GM12864 (cell line): ENCODE results near the gene HGF.

Source experiments
- DNase-seq: peaks from one replicate; pipeline ENCODE4 v3.0.0-alpha.2; 2011; ENCODE audit warnings: low read depth
- H3K4me3 ChIP-seq: 2 replicates; pipeline ENCODE4 v1.5.1; 2011; ENCODE audit warnings: mild to moderate bottlenecking, low read depth, low read length, control low read depth
- TF ChIP-seq, protein P1 (sequence below): IDR thresholded peaks from 2 replicates; pipeline ENCODE4 v1.5.1; 2011; ENCODE audit warnings: low read depth, mild to moderate bottlenecking, moderate library complexity, low read length, control low read depth, inconsistent platforms; ENCODE audit errors: missing control alignments

Gene HGF

DNA sequence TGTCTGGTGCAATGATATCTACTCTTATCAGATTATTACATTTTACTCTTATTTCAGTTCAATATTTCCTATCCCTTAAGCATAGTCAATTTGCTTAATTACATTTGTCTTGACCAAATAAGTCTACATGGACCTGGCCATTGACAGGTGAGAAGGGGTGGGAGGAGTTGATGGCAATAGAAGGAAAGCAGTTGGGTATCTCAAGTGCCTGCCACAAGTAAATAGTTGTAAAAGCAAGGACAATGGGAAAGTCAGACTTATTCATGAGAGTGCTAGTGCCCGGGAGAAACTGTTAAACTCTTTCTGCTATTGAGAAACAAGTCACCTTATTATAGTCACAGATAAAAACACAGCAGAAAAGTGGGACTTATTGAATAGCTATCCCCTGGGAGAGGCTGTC, 32.4 kb upstream of the HGF start:
- TF ChIP-seq, protein P1, sequence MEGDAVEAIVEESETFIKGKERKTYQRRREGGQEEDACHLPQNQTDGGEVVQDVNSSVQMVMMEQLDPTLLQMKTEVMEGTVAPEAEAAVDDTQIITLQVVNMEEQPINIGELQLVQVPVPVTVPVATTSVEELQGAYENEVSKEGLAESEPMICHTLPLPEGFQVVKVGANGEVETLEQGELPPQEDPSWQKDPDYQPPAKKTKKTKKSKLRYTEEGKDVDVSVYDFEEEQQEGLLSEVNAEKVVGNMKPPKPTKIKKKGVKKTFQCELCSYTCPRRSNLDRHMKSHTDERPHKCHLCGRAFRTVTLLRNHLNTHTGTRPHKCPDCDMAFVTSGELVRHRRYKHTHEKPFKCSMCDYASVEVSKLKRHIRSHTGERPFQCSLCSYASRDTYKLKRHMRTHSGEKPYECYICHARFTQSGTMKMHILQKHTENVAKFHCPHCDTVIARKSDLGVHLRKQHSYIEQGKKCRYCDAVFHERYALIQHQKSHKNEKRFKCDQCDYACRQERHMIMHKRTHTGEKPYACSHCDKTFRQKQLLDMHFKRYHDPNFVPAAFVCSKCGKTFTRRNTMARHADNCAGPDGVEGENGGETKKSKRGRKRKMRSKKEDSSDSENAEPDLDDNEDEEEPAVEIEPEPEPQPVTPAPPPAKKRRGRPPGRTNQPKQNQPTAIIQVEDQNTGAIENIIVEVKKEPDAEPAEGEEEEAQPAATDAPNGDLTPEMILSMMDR, result no peak
- DNase-seq, result no peak
- H3K4me3 ChIP-seq, result no peak overlapping the region

DNA sequence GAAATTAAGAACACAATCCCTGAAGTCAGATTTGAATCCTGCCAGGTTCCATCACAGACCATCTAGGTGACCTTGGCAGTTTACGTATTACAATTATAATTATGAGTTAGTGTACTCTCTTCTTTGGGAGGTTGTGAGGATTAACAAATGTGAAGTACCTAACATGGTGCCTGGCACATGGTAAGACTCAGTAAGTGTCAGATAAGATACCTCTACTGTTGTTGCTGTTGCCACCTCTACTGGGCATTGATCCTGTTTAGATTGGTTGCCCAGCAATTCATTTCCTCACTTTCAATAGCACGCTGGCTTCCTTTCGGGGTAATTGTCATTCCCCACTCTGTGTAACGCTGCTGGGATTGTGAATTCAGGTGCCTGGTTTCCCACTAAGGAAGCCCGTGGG, 31.7 kb upstream of the HGF start:
- no peak overlapping the region for H3K4me3 ChIP-seq
- DNase-seq, result no peak
- TF ChIP-seq, protein P1, result no peak

DNA sequence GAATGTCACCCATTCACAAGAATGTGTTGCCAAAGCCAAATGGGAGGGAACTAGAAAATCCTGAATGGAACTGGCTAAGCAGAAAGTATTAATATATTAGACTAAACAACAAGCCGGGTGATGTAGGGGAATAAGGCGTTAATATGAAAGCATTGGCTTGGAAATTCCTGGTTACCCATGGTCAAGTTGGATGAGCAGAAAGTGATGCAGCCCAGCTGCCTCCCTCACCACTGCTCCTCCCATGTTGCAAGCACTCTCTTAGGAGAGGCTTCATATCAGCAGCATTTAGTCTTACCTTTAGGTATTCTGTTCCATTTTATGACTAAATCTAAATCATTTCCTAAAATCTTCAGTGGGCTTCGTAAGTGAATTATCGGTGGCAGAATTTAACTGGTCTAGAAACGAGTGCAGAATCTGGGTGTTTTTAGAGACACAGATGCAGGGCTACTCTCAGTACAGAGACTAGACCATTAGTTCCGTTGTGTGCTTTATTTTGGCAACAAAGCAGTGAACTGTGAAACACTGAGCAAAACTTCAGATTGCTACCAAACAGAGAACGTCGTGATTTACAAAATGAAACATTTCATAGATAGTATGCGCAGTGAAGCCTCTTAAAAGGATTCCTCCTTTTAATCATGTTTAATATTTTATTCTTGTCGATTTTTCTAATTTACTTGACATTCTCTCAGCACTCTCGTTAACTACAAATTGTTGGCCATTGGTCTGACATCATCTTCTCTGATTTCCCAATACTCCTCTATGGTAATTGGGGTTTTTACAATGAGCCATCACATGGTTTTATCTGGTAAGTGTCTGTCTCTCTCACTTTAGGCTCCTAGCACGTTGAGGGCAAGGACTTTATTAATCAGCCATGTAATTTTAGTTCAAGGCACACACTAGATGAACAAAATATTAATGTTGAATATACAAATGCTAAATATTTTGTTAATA, 22.0 kb upstream of the HGF start:
- TF ChIP-seq, protein P1, result no peak
- DNase-seq, result no peak
- H3K4me3 ChIP-seq, result no peak overlapping the region

DNA sequence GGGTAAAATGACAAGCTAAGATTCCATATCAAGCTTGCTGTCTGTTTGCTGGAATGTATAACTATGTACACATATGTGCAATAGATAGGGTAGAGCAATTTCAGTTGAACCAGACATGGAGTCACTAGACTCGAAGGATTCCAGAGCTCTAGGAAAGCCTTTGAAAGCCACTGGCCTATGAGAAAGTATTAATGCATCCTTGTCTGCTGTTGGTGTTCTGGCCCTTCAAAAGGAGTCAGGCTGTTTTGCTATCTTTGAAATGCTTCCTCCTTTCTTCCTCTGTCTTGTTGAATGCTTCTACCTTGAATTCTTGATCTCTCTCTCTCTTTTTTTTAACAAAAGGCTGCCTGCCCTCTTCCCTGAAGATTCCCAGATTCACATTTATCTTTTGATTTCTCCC, 20.8 kb upstream of the HGF start:
- no peak for DNase-seq
- no peak overlapping the region for H3K4me3 ChIP-seq
- TF ChIP-seq, protein P1, result no peak

DNA sequence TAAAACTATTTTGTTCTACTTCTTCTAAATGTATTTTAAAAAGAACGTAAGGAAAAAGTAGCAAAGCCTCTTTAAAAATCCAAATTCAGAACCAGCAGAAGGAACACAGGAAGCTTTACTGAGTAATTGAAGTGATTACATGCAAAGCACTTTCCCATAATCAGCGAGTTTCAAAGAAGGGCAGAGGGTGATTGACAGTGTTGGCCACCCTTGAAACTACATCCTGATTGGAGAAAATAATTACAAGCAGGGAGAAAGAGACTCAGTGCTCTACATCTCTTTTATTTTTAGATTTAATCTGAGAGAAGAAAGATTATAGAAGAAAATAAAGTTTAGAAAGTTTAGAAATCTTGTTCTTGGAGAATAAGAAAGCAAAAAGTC, 20.3 kb upstream of the HGF start:
- H3K4me3 ChIP-seq, result no peak overlapping the region
- TF ChIP-seq, protein P1, result no peak
- DNase-seq, result no peak

DNA sequence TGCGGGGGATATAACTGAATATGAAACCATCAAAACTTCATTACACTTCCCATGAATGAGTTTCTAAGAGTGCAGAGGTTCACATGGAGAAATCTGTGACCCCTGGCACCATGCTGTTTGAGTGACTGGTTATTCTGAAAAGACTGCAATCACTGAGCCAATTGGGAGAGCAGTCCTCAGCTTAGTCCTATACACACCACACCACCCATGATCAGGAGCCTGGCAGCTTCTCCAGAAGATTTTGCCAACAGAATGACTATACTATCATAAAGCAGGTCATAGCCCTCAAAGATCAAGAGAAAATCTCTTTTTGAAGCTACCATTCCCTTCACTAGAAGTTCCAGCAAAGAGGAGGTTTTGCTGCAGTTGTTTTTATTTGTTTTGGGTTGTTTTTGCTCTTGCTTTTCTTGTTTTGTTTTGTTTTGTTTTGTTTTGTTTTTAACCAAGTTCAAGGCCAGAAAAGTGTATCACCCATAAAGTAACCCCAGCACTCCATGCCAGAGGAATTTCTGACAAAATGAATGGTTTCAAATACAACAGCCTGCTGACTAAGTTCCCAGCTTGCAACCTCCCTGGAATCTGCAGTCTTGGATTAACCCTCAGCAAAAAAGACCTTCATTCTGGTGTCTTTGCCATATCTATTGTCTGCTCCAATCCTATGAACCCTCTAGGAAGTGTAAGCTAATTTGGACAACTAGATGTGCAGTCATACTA, 19.7 kb upstream of the HGF start:
- DNase-seq, result no peak
- no peak overlapping the region for H3K4me3 ChIP-seq
- TF ChIP-seq, protein P1, result no peak
